Activated CD8-positive, alpha-beta memory T cell treated with anti-CD3 and anti-CD28 coated beads for 1 hour (primary cell): Measurements from ENCODE around the gene FXYD5.
A peak's percentile ranks its signal among the peaks of the same experiment; 100 is the strongest.
"Not testable (repeated sequence)": the region's sequence is repeated elsewhere in the genome, so short reads cannot be mapped to it uniquely, and the experiment has no call there.

Experiments used
- DNase-seq, 2 donors: peaks; one replicate each; pipeline ENCODE4 v3.0.0-alpha.2; 2020; ENCODE audit warnings: low read depth in 1 of 2; ENCODE audit errors: extremely low read depth in 1 of 2

Gene FXYD5

DNA sequence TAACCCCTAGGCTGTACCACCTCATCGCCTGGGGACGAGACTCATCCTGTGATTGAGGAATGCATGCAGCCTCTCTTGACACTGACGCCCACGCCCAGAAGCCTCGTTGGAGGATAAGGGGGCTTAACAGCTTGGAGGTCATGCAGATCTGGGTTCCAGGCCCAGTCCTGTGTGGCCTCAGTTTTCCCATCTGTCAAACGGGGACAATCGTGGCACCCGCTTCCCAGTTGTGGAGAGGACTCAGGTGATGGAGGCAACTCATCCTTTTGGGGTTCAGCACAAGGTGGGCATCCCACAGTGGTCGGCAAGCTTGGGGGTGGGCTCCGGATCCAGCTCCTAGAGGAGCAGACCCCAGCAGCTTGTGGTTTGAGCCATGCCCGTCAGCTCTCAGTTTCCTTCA is 18.3 kb upstream of the FXYD5 start:
- no peak for DNase-seq

DNA sequence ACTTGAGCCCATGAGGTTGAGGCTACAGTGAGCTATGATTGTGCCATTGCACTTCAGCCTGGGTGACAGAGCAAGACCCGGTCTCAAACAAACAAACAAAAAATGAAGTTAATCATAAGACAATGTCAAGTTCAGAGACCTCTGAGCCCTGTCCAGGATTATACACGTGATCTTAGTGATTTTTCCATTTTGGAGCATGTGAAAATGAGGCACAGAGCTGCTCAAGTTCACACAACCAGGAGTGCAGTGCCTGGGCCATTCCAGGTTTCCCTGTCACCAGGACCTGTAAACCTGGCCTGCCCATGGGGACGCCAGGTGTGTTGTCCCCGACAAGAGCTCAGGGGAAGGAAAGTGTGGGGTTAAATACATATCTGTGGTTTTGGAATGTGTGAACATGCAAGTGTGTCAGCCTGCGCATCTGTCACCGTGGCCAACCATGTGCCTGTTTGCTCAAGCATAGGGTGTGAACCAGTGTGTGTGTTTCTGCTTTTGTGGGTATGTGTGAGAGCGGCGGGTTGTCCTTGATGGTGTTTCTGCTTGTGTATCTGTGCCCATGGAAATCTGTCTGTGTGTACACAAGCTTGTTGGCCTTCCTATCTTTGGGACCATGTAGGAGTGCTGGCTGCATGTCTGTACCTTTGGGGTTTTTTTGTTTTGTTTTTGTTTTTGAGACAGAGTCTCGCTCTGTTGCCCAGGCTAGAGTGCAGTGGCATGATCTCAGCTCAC is 17.4 kb upstream of the FXYD5 start:
- DNase-seq = no peak

DNA sequence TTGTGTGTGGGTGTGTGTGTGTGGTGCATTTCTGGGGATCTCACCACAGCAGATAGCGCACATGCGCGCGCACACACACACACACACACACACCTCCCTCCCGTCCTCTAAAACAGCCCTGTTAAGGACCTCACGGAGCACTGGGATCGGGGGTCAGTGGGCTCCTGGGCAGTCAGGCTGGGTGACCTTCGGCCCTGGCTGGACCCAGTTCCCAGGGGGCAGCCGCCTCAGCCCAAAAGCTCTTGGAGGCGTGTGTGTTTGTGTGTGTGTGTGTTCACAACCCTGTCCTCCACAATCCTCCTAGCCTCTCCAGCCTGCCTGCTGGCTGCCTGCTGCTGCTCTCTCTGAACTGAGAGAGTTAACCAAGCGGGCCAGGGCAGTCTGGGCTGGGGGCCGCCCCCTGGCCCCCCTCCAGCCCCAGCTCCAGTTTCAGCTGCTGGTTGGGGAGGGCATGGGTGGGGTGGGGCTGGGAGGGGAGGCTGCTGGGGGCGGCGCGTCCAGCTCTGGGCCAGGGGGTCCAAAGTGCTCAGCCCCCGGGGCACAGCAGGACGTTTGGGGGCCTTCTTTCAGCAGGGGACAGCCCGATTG is 16.1 kb upstream of the FXYD5 start, which contains the start of gene FXYD1:
TSS of gene FXYD1 (plus strand) at position 520 of the 588 bp plus-strand sequence. CDS start 1,256 bp downstream, outside the sequence.
- no peak for DNase-seq

DNA sequence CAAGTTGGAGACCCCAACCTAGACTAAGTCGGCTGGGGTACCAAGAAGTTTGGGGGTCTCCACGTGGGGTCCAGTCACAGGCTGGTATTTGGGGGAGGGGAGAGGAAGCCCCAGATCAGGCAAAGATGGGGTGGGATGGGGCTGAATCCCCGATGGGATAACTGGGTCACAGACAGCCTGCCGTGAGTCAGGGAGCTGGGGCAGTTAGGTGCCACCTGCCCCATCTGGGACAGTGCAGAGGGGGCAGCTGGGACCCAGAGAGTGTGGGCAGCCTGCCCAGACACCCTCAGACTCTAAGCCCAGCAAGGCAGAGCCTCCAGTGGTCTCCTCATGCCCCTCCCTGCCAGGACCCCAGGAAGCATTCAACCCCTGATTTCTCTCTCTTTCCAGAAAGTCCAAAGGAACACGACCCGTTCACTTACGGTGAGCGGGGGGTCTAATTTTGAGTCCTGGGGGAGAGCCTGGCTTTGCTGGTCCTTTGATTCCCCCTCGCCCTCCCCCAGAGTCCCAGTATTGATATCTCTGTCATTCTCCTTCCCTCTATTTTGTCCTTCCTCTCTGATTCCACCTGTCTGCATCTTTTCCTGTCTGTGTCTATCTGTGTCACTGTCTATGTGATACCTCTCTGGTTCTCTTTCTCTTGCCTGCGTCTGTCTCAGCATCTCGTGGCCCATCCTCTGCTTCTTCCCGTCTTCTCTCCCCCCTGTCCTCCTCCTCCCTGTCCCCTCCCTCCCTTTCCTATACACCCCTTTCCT is 14.2 kb upstream of the FXYD5 start:
- DNase-seq = no peak

DNA sequence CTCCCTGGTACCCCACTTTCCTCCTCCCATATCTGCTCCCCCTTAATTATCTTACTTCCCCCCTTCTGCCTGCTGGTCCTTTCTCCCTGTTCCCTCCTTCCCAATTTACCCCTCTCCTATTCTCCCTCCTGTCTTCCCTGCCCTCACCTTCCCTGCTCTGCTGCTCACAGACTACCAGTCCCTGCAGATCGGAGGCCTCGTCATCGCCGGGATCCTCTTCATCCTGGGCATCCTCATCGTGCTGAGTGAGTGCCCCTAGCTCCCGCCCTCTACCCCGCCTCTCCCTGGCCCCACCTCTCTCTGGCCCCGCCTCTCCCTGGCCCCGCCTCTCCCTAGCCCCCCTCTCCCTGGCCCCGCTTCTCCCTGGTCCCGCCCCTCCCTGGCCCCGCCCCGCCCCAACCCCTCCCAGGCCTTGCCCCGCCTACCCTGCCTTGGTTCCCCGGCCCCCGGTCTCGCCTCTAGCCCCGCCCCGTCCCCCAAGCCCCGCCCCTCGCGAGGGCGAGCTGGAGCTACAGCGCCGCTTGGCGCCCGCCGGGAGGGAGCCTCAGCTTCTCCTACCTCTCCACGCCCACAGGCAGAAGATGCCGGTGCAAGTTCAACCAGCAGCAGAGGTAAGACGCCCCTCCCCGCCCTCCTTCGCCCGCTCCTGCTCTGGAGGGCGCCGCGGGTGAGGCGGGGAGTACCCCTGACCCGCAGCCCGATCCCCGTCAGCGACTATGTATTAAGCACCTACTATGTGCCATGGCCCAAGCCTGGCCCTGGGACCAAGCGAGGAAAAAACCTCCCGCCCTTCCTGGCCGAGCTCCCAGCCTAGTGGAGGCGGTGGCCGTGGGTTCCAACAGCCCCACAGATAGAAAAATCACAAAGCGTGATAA is 13.3 kb upstream of the FXYD5 start:
- DNase-seq = peak; percentile 80 to 95

DNA sequence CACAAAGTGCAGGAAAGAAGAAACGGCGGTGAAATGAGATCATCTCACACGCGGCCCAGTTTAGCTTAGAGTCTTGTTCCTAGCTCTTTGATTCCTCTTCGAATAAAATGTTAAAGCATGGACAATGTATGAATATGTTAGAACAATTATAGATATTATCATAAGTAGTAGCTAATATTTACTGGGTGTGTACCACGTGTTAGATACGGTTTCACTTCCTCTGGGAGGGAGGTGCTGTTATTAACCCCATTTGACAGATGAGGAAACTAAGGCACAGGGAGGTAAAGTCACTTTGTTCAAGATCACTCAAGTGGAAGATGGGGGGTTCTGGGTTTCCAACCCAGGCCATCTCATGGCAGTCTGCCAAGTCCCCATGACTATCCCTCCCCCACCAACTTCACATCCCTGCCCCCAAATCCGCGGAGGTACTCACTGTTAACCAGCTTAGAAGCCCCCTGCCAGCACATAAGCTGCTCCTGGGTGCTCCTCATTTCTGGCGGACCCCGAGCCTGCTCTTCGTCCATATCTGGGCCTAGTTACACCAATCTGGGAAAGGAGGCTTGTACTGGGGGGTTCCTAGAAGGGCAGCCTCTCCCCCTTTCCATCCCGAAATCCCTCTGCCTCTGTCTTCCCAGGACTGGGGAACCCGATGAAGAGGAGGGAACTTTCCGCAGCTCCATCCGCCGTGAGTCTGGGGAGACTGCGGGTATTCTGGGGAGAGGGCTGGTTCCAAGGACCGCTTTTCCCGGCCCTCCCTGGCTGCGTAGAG is 12.5 kb upstream of the FXYD5 start:
- no peak for DNase-seq

DNA sequence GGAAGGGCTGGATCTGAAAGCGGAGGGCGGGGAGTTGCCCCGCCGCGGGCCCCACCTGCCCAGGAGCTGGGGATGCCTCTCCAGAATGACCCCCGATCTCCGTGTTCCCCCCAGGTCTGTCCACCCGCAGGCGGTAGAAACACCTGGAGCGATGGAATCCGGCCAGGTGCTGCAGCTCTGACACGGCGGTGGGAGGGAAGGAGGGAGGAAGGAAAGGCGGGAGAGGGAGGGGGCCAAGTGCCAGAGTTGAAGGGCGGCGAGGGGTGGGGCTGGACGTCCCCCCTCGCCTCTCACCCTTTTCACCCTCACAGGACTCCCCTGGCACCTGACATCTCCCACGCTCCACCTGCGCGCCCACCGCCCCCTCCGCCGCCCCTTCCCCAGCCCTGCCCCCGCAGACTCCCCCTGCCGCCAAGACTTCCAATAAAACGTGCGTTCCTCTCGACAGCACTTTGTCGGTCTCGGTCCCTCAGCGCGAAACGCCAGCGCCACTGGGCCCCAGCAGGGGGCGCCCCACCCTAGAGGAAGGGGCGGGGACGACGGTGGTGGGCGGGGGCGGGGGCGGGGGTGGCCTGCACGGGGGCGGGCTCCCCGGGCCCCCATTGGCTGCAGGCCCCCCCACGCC is 11.8 kb upstream of the FXYD5 start:
- peak; percentile 33 to 74 for DNase-seq

DNA sequence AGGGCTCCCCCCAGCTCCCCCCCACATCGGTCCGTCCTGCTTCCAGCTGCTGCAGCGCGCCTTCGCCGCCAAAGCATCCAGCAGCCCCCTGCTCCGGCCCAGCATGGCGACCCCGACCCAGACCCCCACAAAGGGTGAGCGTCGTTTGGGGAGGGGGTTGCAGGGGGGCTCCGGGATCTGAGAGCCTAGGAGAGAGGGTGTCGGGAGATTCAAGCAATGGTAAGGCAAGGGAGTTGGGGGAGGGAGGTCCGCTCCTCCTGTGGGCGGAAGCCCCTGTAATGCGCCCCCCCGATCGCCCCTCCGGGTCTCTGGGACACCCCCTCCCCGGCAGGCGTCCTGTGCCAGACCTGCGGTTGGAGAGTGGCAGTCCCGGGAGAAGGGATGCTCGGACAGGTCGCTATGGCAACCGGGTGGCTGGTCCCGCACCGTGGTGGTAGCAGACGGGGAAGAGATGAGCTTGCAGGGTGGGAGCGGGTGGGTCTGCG is 11.3 kb upstream of the FXYD5 start, which contains the start of gene FXYD7:
TSS of gene FXYD7 (plus strand) at position 25 of the 485 bp plus-strand sequence. CDS start at position 104, 79 bp downstream.
- no peak for DNase-seq

DNA sequence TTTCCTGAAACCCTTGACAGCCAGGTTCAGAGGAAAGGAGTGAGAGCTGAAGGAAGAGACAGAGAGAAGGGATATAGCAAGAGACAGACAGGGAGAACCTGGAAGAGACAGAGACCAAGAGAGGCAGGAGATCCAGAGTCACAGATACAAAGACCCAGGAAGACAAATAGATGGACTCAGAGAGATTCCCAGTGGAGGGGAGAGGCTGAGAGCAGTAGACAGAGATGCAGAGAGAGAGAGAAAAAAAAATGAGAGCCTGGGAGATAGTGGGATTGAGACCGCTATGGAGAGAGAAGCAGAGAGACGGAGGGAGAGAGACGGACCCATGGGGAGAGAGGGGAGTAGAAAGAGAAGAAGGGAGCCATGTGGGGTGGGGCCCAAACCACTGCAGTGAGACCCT is 10.7 kb upstream of the FXYD5 start:
- no peak for DNase-seq

DNA sequence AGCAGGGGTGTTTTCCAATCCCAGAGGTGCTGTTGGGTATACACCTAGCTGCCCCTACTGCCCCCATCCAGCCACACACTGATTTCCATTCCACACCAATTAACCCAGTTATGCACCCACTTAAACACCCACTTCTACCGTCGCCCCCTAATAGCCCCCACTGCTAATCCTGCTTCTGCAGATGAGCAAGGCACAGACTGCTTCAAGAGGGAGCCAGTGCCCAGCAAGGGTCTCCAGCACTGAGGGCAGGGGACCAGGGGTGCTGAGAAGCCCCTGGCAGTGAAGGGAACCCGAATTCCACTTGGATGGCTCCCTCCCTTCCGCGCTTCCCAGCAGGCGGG is 10.3 kb upstream of the FXYD5 start:
- no peak for DNase-seq

DNA sequence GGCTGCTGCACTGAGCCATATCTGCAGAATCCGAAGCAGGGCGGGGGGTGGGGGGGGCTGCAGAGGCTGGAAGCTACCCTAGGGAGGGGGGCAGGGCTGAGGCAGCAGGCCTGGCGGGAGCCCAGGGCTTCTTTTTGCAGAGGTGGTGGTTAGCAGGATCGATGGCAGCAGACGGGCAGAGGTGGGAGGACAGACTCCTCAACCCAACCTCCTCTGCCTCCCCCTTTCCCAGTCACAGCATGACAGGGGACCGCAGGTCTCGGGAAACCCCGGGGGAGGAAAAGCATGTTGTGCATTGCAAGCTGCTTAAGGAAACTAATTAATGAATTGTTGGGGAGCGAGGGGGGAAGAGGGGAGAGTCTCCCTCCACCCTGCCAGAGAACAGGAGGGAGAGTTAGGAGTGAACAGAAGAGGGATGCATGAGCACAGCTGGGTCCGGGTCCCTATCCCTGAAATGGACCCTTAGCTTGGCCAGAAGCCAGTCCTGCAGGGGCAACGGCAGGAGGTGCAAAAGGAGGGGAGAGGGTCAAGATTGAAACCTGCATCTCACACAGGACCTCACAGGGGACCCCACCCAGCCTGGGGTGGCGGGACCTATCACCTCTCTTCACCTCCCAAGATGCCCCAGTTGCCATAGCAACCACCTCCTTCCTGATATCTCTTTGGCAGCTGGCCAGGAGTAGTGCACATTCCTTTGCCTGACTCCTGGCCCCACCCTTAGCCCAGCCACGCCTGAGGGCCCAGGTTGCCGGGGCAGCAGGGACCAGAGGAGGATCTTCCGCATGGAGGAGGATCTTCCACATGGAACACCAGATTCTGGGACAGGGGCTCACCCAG is 9.7 kb upstream of the FXYD5 start:
- no peak for DNase-seq

DNA sequence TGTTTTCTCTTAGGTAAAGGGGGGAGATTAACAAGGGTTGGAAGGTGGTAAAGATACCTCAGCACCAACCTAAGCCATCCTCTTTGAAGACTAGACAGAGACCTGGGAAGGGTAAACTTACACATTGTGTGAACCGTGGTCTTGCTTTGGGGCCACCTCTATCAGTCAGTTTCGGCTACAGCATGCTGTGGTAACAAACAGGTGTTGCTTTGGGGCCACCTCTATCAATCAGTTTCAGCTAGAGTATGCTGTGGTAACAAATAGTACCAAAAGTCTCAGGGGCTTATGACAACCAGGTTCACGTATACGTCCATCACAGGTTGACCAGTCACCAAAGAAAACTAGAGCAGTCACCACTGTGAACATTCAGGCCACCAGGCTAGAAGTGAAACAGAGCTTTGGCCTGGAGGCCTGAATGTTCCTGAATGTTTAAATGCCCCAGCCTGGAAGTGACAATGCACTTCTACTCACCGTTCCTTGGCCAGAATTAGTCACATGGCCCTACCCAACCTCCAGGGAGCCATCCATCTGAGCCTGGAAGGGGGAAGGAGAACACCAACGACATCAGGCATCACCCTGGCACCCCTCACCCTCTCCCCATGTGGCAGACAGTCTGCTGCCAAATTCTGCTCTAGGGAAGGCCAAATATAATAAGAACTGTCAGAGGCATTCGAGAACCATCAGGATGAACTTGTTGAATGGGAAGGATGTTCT is 7.6 kb upstream of the FXYD5 start:
- no peak for DNase-seq

DNA sequence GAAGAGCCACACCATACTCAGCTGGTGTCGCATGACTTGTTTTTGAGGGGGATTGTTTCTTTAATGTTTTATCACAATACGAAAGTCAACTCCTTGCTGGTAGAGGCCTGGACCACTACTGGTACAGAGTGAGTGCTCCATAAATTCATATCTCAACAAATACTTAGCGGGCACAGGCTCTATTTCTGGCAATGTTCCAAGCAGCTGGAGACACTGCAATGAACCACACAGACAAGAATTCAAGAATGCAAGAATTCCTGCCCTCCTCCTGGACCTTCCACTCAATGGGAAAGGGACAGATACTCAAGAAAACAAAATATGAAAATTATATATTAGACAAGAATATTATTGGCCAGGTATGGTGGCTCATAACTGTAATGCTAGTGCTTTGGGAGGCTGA is 5.1 kb upstream of the FXYD5 start:
- no peak for DNase-seq

DNA sequence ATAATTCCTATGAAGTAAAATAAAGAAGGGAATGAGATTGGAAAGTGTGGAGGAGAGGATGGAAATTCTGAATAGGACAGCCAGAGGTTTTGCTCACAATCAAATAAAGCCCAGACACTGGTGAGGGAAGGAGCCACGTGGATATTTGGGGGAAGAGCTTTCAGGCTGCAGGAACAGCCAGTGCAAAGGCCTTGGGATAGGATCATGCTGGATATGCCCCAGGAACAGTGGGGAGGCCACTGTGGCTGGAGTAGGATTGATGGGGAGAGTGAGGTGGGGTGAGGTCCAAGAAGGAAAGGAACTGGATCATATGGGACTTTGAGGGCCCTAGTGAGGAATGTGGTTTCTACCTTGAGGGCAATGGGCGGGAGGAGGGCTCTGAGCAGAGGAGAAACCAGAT is 4.1 kb upstream of the FXYD5 start:
- DNase-seq = no peak

DNA sequence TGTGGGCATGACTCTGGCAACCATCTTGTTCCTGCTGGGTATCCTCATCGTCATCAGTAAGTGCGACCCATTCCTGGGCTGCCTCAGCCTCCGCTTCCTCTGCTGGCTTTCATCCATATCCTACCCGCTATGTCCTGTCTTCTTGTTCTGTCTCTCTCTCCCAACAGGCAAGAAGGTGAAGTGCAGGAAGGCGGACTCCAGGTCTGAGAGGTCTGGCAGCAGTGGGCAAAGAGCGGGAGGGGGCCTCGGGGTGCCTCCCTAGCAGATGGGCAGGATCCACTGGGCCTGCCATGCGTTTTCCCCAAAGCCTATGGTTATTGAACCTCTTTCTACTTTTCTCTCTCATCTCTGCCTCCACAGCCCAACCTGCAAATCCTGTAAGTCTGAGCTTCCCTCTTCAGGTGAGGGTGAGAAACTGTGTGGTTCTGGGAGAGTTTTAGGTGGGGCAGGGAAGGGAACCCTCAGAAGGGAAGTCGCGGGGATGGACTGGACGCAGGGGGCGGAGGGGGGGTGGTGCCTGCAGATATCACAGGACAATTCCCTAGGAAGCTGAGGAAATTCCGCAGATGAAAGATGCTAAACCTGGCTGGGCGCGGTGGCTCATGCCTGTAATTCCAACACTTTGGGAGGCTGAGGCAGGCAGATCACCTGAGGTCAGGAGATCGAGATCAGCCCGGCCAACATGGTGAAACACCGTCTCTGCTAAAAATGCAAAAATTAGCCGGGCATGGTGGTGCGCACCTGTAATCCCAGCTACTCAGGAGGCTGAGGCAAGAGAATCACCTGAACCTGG is 3.1 kb upstream of the FXYD5 start:
- DNase-seq = no peak

DNA sequence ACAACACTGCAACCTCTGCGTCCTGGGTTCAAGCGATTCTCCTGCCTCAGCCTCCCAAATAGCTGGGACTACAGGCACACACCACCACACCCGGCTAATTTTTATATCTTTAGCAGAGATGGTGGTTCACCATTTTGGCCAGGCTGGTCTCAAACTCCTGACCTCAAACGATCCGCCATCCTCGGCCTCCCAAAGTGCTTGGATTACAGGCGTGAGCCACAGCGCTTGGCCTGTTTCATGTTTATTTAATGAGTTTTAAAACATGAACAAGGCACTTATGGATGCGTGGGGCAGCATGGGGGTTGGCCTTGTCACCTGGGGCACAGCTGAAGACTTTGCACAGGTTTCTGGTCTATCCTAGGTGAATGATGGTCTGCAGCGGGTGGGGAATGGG is 1.4 kb upstream of the FXYD5 start:
- not testable (repeated sequence) for DNase-seq
